ENCODE data around the gene PRDM16. TPM values are rescaled to one million over a fixed set of nuclear protein-coding genes. Genes with fewer than 3 reads are reported as not detected.

Gene PRDM16
- polyA plus RNA-seq, 1 of the 3 experiments (the other 2 are of a cell fraction), result not detected

DNA sequence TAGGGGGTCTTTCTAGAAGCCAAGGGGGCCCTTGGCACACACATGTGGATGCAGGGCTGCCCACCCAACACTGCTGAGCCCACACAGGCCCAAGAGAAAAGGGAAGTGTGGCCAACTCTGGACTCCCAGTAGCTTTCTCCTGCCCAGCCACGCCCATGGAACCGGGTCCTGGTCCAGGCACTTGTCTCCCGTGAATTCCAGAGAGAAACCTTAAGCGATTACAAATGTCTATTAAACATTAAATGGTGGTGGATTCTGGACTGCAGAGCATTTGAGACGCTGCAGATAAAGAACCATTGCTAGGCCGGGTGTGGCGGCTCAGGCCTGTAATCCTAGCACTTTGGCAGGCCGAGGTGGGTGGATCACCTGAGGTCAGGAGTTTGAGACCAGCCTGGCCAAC, 284.9 kb downstream of the PRDM16 start (continued):
- TF ChIP-seq, protein P1, sequence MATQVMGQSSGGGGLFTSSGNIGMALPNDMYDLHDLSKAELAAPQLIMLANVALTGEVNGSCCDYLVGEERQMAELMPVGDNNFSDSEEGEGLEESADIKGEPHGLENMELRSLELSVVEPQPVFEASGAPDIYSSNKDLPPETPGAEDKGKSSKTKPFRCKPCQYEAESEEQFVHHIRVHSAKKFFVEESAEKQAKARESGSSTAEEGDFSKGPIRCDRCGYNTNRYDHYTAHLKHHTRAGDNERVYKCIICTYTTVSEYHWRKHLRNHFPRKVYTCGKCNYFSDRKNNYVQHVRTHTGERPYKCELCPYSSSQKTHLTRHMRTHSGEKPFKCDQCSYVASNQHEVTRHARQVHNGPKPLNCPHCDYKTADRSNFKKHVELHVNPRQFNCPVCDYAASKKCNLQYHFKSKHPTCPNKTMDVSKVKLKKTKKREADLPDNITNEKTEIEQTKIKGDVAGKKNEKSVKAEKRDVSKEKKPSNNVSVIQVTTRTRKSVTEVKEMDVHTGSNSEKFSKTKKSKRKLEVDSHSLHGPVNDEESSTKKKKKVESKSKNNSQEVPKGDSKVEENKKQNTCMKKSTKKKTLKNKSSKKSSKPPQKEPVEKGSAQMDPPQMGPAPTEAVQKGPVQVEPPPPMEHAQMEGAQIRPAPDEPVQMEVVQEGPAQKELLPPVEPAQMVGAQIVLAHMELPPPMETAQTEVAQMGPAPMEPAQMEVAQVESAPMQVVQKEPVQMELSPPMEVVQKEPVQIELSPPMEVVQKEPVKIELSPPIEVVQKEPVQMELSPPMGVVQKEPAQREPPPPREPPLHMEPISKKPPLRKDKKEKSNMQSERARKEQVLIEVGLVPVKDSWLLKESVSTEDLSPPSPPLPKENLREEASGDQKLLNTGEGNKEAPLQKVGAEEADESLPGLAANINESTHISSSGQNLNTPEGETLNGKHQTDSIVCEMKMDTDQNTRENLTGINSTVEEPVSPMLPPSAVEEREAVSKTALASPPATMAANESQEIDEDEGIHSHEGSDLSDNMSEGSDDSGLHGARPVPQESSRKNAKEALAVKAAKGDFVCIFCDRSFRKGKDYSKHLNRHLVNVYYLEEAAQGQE (IDR thresholded peaks at IDR 0.05; ENCODE audit: low read depth, low read length), result no peak
- TF ChIP-seq FOXJ3 (CRISPR knock-in tag; IDR thresholded peaks at IDR 0.05) (no peak), RCOR1 (IDR thresholded peaks at IDR 0.05; ENCODE audit: low read length) (no peak)

DNA sequence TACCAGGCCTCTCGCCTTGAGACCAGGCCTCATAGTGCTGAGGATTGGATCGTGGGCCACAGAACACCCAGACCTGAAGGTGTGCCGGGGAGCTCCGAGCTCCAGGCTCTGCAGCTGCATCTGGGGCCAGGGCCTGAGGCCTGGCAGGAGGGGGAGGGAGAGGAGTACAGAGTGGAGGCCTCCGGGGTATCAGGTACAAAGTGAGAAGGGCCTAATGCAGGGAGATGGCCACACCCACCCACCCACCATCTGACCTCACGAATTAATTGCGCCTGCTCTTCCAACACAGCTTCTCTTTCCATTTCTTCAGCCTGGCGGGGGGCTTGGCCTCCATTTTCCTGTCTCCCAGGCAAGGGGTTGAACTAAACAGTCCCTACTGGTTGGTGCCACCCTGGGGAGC, 286.1 kb downstream of the PRDM16 start:
- CTCF ChIA-PET, result no interaction called here
- WGBS (ENCODE audit: low lambda C conversion rate), result 39% methylated on average over 4 of the region's 8 CpGs
- H3K9ac ChIP-seq, result no peak overlapping the region

More for the DNA sequence above, 286.1 kb downstream of the PRDM16 start:
- H3F3A ChIP-seq (replicated peaks; ENCODE audit: insufficient read depth), result no peaks in the 10 kb centered on the region
- no peak overlapping the region for H3K4me2 ChIP-seq
- H3K9me3 ChIP-seq, result no peaks in the 10 kb centered on the region
- POLR2A ChIA-PET, result no interaction called here
- no peaks in the 10 kb centered on the region for H4K20me1 ChIP-seq (ENCODE audit: insufficient read depth)
- H3K4me3 ChIP-seq (ENCODE audit: low read depth in 2 of 2, low read length in 1 of 2), result no peak overlapping the region
- H3K27ac ChIP-seq (ENCODE audit: low read depth in 2 of 2, low read length in 1 of 2), result no peak overlapping the region
- H2AFZ ChIP-seq (ENCODE audit: low read depth), result no peak overlapping the region
- H3K79me2 ChIP-seq (ENCODE audit: insufficient read depth), result no peaks in the 10 kb centered on the region
- no peaks in the 10 kb centered on the region for H3K9me2 ChIP-seq
- DNase-seq, result no peak
- no peaks in the 10 kb centered on the region for H3K36me3 ChIP-seq (replicated peaks in 1 of 2; ENCODE audit: control insufficient read depth in 1 of 2, insufficient read depth in 2 of 2, low read length in 1 of 2)
- H3K27me3 ChIP-seq (ENCODE audit: insufficient read depth), result peaks cover 17% of the 10 kb centered on the region
- no peaks in the 10 kb centered on the region for H3K4me1 ChIP-seq (ENCODE audit: control insufficient read depth in 1 of 2, insufficient read depth in 2 of 2, low read depth in 1 of 2, low read length in 1 of 2)
- TF ChIP-seq JUND (IDR thresholded peaks at IDR 0.05) (no peak), GATA2 (CRISPR knock-in tag; IDR thresholded peaks at IDR 0.05) (no peak), RXRA (IDR thresholded peaks at IDR 0.05; ENCODE audit: borderline replicate concordance, low read depth) (no peak), CHD2 (IDR thresholded peaks at IDR 0.05; ENCODE audit: low read length, partially characterized antibody) (no peak), FOSL2 (IDR thresholded peaks at IDR 0.05; ENCODE audit: borderline replicate concordance, low read depth) (no peak), USF2 (IDR thresholded peaks at IDR 0.05; ENCODE audit: borderline replicate concordance, low read depth, low read length) (no peak), FOXJ3 (CRISPR knock-in tag; IDR thresholded peaks at IDR 0.05) (no peak), TAF1 (IDR thresholded peaks at IDR 0.05; ENCODE audit: borderline replicate concordance, low read depth, low read length) (no peak), FOXM1 (IDR thresholded peaks at IDR 0.05; ENCODE audit: low read depth) (no peak), TCF12 (IDR thresholded peaks at IDR 0.05) (no peak), RAD21 (IDR thresholded peaks at IDR 0.05; ENCODE audit: low read length) (no peak), SMC3 (IDR thresholded peaks at IDR 0.05; ENCODE audit: low read depth, low read length) (no peak), MEF2A (IDR thresholded peaks at IDR 0.05; ENCODE audit: borderline replicate concordance, low read depth) (no peak)
- TF ChIP-seq, protein P2, sequence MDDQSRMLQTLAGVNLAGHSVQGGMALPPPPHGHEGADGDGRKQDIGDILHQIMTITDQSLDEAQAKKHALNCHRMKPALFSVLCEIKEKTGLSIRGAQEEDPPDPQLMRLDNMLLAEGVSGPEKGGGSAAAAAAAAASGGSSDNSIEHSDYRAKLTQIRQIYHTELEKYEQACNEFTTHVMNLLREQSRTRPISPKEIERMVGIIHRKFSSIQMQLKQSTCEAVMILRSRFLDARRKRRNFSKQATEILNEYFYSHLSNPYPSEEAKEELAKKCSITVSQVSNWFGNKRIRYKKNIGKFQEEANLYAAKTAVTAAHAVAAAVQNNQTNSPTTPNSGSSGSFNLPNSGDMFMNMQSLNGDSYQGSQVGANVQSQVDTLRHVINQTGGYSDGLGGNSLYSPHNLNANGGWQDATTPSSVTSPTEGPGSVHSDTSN (IDR thresholded peaks at IDR 0.05), result no peak
- TF ChIP-seq, protein P3, sequence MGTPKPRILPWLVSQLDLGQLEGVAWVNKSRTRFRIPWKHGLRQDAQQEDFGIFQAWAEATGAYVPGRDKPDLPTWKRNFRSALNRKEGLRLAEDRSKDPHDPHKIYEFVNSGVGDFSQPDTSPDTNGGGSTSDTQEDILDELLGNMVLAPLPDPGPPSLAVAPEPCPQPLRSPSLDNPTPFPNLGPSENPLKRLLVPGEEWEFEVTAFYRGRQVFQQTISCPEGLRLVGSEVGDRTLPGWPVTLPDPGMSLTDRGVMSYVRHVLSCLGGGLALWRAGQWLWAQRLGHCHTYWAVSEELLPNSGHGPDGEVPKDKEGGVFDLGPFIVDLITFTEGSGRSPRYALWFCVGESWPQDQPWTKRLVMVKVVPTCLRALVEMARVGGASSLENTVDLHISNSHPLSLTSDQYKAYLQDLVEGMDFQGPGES (IDR thresholded peaks at IDR 0.05; ENCODE audit: low read depth, low read length), result no peak
- TF ChIP-seq, protein P1 (IDR thresholded peaks at IDR 0.05; ENCODE audit: low read depth, low read length), result no peak

Measured in SK-N-SH (cell line).